Measurements from ENCODE around the gene DAB2IP.
"Not testable (repeated sequence)": the region's sequence is repeated elsewhere in the genome, so short reads cannot be mapped to it uniquely, and the experiment has no call there.

Gene DAB2IP

GRCh38 chr9:121741228-121741918 is 89.9 kb downstream of the DAB2IP start:
- DNase-seq, result no peak

DNA sequence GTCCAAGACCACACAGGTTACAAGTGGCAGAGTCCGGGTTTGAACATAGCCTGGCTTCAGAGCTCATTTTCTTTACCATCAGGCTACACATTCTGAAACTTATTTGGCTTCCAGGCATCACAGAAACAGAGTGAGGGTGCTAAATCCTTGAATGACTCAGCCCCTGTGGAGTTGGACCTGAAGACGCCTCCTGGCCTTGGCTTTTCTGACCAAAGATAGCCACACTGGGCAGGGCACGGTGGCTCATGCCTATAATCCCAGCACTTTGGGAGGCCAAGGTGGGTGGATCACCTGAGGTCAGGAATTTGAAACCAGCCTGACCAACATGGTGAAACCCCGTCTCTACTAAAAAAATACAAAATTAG is 90.5 kb downstream of the DAB2IP start:
- not testable (repeated sequence) for DNase-seq

GRCh38 chr9:121742923-121743322 is 91.5 kb downstream of the DAB2IP start:
- DNase-seq, result no peak

DNA sequence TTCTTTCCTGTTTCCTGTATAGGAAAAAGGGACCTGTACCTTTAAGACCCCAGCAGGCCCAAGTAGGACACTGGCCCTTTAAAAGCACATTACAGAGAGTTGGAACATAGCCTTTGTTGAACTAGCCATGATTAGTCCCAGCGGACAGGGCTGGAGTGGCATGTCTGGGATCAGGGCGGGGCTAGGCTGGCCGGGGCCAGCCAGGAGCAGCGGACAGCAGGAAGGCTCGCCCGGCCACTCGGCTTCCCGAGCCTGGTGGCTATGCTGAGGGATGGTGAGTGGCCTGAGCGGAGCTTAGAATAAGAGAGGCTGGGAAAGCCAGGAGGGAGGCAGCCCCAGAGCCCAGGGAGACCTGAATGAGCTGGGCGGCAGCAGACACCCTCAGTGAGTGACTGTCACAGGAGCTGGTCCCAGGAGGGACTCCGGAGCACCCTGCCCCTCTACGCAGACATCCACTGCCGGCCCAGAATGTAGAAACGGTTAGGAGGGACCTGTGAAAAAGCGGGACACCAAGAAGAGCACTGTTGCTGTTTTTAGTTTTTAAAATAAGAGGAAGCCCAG is 92.1 kb downstream of the DAB2IP start:
- DNase-seq, result peak in 49 of 56 donors; percentile 13 to 76 (median 55)

GRCh38 chr9:121744002-121744686 is 92.7 kb downstream of the DAB2IP start:
- DNase-seq, result peak in 43 of 56 donors; percentile 9 to 77 (median 43)

GRCh38 chr9:121744687-121745395 is 93.4 kb downstream of the DAB2IP start:
- DNase-seq, result no peak

- no peak for DNase-seq
Observed at GRCh38 chr9:121745396-121745695, 93.9 kb downstream of the DAB2IP start.

GRCh38 chr9:121746411-121746810 is 95.0 kb downstream of the DAB2IP start:
- no peak for DNase-seq

GRCh38 chr9:121746866-121747265 is 95.4 kb downstream of the DAB2IP start:
- no peak for DNase-seq

- DNase-seq, result peak in 2 of 56 donors; percentile 6 to 39
Observed at GRCh38 chr9:121748074-121748473, 96.6 kb downstream of the DAB2IP start.

GRCh38 chr9:121748727-121749423 is 97.4 kb downstream of the DAB2IP start:
- DNase-seq, result peak in 1 of 56 donors; percentile 15

- DNase-seq, result no peak
Observed at GRCh38 chr9:121749614-121750013, 98.2 kb downstream of the DAB2IP start.

DNA sequence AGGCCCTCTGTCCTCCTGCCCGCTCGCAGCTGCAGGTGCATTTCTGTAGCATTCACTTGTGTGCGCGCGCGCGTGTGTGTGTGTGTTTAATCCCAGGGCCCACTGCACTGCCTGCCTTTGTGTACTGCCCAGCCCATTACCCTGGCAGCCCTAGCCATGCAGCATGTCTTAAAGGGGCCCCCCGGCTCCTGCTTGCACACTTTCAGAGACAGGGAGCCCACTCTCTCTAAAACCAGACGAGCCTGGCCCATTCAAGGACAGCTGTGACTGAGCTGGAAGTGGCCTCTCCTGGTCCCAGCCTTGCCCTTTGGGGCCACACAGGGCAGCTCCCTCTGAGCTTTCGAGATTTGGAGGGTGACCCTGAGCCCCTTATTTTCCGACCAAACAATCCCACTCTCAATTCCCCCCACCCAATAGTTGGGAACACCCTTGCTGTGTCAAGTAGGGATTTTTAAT is 98.9 kb downstream of the DAB2IP start:
- DNase-seq, result peak in 4 of 56 donors; percentile 24 to 45 (median 30)

GRCh38 chr9:121750715-121751623 is 99.5 kb downstream of the DAB2IP start:
- peak in 52 of 56 donors; percentile 5 to 89 (median 70) for DNase-seq

- no peak for DNase-seq
Observed at GRCh38 chr9:121751686-121752445, 100.4 kb downstream of the DAB2IP start.

GRCh38 chr9:121752929-121753328 is 101.5 kb downstream of the DAB2IP start:
- DNase-seq, result no peak

GRCh38 chr9:121753802-121754654 is 102.6 kb downstream of the DAB2IP start:
- DNase-seq, result no peak

DNA sequence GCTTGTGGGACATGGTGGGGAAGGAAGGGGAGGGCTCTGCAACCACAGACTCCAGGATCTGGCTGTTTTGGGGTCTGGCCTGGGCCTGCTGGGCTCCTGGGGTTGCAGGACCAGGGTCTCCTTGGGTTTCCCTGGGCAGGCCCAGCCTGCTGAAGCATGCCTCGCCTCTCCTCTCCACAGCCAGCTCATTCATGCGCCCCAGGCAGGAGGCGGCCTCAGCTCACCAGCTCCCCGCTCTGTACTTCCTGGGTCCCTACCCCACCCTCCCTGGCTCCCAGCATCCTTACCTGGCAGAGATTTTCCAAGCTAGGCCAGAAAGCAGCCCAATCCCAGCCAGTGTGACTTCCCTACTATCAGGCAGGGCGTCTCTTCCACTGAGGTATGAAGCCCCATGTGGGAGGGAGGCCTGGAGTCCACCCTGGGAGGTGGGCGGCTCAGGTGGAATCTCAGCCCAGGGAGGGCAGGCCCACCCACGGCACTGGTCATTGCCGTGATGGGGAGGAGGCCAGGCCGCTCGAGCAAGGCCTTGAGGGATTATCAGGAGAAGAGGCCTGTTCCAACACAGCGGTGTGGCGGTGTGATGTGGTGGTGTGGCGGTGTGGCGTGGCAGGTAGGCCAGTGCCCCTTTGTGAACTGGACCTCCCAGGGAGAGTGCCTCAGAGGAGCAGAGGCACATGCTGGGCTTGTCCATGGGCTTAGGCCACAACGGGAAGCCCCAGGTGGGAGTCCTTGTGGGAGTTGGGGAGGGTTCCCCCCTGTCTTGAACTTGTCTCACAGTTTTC is 103.4 kb downstream of the DAB2IP start:
- DNase-seq, result no peak
